Activated naive CD4-positive, alpha-beta T cell treated with Interleukin-2 at 50 U/mL for 16 hours (primary cell): ENCODE data around the gene CFAP65.

Experiments used
- DNase-seq: peaks from one replicate; pipeline ENCODE4 v3.0.0-alpha.2; 2020

CFAP65 gene

DNA sequence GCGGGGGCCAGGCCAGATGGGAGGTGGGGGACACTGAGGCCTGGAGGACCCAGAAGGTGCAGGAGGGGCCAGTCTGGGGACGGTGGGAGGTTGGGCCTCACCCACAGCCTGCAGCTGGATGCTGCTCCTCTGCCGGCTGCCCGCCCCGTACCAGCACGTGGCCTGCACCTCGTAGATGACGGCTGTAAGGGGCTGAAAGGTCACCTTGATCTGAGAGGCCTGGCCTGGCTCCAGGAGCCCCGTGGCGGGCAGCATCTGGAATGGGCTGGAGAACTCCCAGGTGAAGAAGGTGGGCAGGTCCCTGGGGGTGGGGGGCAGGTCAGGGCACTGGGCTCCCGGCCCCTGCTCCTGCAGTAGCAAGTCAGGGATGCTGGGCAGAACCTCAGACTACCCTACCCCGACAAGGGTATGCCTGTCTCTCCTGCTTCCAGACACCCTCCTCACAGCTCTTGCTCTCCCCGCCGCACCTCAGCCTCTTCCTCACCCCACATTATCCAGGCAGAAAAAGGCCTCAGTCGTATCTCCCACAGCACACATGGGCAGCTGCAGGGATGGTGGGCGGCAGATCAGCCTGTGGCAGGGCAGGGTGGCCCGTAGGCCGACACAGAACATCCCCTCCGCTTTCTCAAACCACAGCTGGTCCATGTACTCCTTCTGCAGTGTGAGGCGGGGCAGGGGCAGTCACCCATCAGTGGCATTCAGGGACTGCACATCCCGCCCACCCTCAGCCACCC, 10.1 kb downstream of the CFAP65 start:
- no peak for DNase-seq

DNA sequence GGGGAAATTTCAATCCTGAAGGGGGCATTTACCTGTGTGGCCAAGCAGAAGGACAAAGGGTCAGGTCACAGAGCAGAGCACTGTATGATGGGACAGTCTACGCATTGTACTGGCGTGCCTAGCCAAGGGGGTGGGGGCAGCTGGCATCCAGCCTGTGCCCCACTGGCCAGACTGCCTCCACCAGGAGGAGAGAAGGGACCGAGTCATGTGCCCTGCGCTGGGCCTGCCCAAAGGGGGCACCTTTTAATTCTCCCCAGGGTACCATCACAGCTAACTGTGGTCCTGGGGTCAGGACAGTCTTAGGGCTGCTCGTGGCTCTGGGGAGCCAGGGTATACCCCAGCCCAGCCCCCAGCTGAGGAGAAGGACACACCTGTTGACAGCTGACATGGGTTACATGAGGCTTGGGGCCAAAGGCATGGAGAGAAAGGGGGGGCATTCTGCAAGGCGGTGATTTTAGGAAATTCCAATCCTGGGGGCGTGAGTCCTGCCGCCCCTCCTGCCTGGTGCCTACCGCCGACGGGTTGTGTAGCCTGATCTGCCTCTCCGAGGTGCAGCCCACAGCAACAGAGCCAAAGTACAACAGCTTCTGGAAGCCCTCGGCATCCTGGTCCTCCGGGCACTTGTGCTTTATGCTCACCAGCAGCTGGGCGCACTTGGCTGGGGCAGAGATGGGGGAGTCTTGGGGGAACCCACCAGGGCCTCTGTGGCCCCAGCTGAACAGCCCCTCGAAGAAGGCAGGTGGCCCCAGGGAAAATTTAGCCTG, 11.0 kb downstream of the CFAP65 start:
- DNase-seq, result no peak

DNA sequence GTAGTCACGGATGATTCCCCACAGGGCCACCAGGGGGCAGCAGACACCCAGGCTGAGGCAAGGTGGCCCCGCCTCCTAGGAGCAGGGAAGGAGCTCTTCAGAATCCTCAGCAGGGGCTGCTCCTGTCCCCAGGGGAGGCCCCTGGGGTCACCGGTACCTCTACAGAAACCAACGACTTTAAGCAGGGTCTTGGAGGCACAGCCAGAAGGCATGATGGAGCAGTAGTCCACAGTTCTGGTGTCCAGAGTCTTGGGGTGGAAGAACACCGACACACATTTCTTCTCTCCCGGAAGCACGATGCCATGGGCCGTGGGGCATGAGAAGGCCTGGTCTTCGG, 11.5 kb downstream of the CFAP65 start:
- peak; percentile 76 for DNase-seq

DNA sequence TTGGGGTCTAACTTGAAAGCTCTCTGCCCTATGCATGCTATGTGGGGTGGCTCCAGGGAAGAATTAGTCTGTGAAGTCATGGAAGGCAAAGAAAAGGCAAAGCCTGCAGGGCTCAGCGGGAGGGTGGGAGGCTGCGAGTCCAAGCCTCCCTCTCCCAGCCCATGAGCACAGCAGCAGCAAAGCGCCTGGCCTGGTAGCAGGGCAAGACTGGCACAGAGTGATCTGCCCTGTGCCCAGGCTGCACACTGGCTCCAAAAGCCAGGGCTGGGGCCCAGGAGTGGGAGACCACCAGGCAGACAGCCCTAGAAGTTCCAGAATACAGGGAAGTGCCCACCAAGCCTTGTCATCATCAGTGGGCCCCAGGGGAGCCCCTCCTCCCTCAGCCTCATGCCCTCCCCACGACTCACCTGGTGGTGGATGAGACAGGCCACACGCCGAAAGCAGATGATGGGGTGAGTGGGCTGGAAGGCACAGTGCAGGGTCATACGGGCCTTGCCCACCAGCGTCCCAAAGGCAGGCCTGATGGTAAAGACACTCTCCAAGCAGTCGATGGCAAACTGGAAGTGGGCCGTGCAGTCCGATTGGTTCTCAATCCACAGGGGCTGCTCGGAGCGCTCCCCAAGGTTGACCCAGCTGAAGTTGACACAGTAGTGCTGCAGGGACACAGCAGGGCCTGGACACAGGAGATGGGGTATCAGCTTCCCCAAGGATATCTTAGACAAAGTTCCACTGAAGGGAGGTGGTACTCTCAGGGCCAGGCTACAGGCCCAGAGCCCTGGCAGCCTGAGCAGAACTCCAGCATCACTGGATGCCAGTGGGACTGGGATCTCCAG, 12.1 kb downstream of the CFAP65 start:
- DNase-seq, result no peak

DNA sequence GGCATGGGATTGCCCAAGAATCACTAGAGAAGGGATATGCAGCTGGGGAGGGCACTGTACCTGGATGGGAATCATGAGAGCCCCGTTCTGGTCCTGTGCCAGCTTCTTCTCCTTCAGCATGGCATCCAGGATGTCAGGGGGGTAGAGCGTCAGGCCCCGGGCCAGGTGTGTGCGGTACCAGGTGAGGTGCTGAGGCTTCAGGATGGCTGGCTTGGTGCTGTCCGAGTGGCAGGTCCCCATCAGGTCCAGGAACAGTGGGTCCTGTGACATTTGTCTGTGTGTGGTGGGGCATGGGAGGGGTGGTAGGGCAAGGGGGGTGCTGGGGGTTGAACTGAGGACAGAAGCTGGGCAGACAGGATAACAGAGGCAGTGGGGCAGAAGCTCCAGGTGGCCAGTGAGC, 13.2 kb downstream of the CFAP65 start:
- no peak for DNase-seq

DNA sequence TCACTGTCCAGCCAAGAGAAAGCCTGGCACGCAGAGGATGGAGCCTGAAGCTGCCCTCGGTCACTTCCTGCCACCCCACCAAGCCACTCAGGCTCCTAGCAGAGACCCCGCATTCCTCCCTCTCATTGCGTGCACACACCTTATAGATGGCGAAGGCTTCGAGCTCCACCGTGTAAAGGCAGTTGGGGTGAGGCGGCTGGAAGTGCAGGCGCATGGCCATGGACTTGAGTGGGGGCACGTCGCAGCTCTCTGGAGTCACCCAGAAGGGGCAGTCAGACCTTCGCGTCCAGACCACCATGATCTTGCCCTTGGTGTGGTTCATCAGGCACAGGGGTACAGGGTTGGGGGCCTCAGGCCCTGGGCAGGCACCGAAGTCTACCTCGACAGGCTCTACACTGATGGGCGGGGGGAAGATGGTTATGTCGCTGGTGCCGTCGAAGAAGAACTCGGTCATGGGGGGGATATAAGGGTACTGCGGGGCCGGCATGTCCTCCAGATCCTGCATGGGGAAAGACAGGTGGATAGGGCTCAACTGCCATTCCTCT, 13.7 kb downstream of the CFAP65 start:
- no peak for DNase-seq

DNA sequence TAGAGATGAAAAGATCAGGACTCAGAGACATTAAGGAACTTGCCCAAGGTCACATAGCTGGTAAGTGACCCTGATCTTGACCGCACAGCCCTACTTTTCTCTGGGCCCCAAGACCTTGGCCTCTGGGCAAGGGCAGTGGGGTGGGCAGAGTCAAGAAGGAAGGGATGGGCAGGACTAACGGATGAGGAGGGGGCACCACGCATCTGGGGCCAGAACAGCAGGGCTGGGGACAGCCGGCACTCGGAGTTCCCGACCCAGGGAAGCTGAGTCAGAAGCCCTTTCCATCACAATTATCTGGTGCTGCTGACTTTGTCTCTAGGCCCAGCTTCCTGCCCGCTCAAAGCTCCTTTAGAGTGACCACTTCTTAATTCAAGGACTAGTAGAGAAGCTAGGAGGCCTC, 14.4 kb downstream of the CFAP65 start:
- no peak for DNase-seq

DNA sequence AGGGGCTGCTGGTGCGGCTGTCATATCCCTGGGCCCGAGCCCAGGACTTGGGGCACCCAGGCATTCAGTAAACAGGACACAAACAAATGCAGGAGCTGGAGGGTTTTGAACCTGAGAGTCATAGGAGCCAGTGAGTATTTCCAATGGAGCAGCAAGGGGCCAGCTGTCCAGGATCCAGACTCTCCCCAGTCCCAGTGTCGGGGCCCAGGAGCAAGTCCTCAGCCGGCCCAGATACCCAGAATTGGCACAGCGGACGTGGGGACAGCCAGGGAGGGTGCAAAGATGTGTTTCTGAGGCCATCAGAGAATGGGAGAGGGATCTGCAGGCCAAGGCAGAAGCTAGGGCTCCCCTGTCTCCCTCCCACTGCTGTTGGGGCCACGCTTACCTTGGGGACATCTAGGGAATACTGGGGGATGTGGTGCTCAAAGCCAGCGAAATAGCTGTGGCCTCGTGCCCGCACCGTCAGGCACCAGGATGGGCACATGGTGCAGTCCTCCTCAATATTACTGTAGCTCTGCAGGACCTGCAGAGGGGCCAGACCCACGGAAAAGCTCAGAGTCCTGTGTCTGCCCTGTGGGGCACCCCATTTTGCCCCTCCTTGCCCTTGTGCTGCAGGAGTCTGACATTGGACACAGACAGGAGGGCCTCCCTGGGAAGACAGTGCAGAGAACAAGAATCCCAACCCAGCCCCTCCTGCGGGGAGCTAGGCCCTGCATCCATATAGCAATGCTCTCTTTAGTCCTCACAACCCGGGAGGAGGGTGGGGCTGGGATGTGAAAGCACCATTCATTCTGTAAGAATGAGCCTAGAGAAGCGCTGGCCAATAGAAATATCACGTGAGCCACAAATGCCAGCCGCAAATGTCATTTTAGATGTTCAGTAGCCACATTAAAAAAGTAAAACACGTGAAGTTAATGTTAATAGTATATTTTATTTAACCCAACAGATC, 15.4 kb downstream of the CFAP65 start:
- DNase-seq, result no peak

DNA sequence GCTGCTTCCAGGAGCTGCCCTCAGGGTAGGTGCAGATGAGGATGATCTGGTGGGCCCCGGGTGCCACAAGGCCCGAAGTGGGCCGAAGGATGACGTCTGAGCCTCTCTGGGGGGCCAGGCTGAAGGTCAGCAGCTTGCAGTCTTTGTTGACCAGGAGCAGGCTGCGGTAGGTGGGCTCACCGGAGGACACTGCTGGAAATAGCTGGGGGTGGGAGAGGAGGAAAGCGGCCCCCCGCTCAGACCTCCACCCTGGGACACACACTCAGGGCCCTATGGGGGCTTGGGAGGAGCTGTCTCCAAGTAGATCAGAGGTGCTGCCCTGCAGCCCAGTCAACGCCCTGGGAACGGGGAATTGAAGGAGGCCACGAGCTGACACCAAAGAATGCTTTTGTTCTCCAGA, 17.3 kb downstream of the CFAP65 start:
- no peak for DNase-seq

DNA sequence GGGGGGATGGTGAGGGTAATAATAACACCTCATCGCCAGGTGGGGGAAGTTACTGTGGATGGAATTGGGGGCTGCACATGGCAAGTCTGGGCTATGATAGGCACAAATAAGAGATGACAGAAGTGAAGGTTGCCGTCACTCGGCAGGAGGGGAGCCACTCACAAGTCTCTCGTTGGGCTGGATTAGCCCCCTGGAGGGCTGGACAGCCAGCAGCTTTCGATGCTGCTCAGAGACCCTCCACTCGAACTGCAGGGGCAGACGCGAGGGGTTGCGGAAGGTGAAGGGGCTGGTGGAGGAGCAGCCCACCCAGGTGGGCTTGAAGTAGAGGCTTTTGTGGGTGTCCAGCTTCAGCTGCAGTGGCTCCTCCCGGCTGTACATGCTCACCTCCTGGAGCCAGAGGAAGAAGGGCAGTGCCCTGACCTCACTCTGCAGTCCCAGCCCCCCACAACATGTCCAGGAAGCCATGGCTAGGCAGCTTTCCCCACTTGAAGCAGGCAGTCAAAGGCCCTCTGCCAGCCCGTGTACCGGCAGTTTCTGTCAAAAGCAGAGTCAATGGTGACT, 18.2 kb downstream of the CFAP65 start:
- DNase-seq, result no peak

DNA sequence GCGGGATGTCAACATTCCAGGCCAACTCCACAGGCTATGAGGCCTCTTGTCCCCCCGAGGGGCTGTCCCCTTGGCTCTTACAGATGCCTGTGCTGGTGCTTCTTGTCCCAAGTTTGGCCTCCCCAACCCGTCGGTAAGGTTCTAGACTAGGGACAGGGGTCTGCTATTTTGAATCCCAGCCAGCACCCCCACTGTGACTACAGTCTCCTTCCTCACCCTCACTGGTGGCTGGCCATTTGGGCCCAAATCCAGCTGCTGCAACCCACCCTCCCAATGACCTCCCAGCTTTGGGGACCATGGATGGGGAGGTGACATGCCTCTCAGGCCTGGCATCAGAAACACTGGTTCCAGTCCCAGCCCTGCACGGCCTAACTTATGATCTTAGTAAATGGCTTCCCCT, 18.7 kb downstream of the CFAP65 start:
- DNase-seq, result no peak

DNA sequence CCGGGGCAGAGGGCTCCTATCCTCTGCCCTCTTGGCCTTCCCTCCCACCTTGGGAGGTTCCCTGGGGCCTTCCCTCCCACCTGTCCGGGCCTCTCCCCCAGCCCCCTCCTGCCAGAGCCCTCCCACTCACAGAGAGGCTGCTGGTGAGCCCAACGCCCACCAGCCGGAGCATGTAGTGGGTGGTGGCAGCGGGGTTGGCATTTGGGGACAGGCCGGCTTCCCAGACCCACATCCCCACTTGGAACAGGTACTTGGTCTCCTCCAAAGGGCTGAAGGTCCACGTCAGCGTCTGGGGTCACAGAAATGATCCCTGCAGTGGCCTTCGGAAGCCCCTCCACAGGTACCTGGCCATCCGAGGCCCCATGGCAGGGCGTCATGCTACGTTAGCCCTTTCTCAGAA, 19.3 kb downstream of the CFAP65 start:
- DNase-seq, result no peak

DNA sequence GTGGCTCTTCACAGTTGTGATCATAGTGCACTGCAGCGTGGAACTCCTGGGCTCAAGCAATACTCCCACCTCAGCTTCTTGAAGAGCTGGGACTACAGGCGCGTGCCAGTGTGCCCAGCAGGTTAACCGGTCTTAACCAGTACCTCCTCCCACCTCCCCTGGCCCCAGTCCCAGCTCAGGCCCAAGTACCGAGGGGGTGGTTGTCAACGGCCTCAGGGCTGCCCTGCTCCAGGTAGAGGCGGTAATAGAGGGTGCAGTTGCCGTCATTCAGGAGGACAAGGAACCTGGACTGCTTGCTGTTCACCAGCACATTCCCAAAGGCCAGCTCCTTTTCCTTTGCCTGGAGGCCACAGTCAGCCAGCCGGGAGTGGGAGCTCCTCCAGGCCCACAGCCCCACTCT, 19.7 kb downstream of the CFAP65 start:
- DNase-seq, result no peak

DNA sequence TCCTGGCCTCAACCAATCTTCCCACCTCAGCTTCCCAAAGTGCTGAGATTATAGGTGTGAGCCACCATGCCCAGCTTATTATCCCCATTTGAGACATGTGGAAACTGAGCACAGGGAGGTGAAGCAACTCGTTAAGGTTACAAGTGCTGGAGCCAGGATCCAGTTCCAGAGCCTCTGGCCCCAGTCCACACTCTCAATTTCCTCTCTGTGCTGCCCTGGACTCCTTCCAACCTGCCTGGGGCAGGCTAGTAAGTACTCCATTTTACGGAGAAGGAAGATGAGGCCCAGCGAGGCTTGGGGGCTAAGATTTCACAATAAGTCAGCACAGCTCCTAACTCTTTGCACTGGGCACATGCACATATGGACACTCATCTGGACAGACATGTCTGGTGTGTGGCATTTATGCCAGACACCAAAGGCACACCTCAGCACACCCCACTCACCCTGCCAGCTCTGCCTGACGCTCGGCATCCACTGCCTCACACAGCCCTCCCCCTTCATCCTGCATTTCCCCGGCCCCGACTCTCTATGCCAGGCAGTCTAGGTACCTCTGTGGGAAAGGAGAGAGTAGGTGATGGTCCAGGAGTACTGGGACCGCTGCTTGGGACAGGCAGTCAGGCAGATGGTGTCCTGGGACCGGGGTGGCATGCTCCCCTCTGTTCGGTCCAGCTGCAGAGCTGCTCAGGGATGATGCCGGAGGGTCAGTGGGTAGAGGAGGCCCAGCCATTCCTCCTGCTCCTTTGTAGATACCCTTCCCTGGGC, 20.5 kb downstream of the CFAP65 start:
- DNase-seq, result no peak

DNA sequence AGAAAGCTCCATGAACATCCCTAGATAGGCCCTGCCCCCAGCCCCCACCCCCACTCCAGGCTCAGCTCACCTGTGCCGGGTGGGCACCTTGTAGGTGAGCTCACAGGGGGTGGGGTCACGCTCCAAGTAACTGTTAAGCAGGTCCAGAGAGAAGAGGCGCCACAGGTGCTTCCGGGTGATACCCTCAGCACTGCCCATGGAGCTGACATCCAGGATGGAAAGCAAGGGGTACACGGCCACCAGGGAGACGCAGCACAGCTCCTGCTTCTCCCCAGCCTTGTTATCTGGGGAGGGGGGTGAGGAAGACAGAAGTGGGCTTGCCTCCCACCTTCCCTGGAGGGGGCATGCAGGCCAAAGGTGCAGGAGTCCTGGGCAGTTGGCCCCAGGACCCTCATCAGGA, 21.9 kb downstream of the CFAP65 start:
- DNase-seq, result no peak

DNA sequence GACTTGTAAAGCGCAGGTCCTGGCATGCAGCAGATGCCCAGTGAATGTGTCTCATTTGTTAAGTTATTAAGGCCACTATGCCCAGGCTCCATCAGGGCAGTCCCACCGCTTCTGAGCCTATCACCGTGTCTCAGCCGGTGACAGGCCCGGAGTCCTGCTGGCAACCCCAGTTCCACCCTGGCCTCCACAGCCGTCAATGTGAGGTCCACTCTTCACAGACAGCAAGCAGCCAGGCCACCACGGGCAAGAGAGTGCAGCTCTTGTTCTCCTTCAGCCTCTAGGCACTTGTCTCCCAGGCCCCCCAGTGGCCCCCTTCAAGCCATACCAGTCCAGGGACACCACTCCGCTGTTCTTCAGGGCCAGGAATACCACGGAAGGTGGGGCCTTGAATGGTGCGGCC, 22.6 kb downstream of the CFAP65 start:
- DNase-seq, result no peak

DNA sequence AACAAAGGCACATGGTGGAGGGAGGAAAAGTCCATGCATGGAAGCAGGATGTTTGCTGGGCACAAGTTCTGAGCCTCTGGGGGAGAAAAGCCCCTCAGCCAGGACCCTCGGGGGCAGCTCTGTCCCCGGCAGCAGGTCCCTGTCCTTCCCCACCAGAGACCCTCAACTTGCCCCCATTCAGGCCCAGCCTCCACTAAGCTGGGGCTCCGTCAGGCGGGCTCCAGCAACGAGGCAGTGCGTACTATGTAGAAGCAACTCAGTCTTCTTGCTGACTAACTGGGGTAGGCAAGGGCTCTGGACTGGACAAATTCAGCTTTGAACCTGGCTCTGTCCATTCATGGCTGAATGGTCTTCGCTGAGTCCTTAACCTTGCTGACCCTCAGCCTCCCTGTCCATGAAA, 23.0 kb downstream of the CFAP65 start:
- no peak for DNase-seq

DNA sequence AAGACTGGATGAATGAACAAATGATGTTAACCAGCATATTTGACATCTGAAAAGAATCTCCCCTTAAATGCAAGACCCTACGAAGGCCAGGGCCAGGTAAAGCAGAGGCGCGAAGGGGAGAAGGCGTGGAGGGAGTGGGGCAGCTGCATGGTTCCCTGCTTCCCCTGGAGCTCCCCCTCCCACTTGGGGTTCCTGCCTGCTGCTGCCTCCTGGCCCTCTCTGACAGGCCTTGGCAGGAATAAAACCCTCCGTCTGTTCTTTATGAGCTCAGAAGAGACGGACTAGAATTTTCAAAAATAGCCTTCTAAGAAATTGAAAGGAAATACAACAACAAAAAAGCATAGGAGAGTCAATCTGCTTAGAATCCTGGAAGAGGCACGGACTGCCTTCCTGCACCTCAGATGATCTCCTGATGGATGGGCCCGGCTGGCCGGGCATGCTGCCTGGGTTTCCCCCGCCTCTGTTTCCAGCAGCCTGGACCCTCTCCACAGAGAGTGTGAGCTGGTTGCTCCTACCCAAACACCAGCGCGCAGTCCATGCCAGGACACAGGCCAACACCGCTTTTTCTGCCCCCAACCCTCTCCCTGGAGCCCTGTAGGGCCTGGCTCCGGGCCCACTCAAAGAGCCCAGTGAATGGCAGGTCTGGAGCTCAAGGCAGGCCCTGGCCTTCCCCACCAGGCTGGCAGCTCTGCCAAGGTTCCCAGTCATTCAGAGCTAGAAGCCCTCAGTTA, 23.9 kb downstream of the CFAP65 start:
- DNase-seq, result no peak

DNA sequence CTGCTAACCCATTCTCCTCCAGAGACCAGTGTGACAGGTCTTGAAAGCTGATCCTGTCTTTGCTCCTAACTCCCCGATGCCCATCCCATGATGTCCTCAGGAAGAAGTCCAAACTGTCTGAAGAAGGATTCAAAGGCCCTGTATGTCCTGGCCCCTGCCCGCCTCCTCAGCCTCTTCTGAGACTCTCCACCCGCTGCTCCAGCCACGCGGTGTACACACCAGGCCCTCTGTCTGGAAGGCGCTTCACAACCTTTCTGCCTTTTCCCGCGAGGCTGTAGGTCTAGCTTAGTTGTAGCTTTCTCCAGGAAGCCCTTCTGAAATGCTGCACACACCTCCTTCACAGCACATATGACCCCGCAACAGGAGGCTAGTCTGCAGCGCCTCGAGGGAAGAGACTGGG, 24.6 kb downstream of the CFAP65 start:
- DNase-seq, result no peak

DNA sequence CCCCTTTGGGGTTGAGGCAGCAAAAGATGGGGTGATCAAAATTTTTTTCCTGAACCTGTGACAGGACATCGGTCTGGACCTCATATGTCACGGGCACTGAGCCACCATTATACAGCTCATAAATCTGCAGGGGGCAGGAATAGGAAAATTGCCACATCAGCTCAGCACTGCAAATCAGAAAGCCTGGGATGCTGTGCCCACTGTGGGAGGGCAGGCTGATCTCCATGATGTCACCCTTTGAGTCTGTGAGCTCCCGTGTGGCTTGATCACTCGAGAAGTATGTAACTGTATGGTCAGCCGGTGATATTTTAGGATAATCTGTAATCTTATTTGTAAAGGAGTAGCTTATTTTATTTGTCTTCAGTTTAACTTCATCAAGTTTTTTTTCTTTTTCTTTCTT, 30.4 kb downstream of the CFAP65 start:
- no peak for DNase-seq
